WTC11 (cell line): Measurements from ENCODE around the gene PRKCB.

Source experiments
- ATF6 ChIP-seq: sonication (generic); formaldehyde crosslinking; IDR thresholded peaks from 2 replicates; pipeline ENCODE4 v1.8.1; 2023; ENCODE audit warnings: mild to moderate bottlenecking, missing genetic modification reagents
- CTCF ChIP-seq: fragments of 200-600 bp; IDR thresholded peaks from 2 replicates; pipeline ENCODE4 v1.8.0; 2022; ENCODE audit warnings: antibody characterized with exemption
- ESRRA ChIP-seq: sonication (generic); formaldehyde crosslinking; IDR thresholded peaks from 2 replicates; pipeline ENCODE4 v1.8.1; 2022; ENCODE audit warnings: mild to moderate bottlenecking, missing genetic modification reagents, borderline replicate concordance
- ETV6 ChIP-seq: sonication (generic); formaldehyde crosslinking; IDR thresholded peaks from 2 replicates; pipeline ENCODE4 v1.8.1; 2022; ENCODE audit warnings: mild to moderate bottlenecking, missing genetic modification reagents
- SP1 ChIP-seq: sonication (generic); formaldehyde crosslinking; conservative IDR thresholded peaks from 2 replicates; pipeline ENCODE4 v1.8.1; 2022; ENCODE audit warnings: missing genetic modification reagents
- ZNF232 ChIP-seq: sonication (generic); formaldehyde crosslinking; IDR thresholded peaks from 2 replicates; pipeline ENCODE4 v1.8.0; 2022; ENCODE audit warnings: mild to moderate bottlenecking, missing genetic modification reagents

DNA sequence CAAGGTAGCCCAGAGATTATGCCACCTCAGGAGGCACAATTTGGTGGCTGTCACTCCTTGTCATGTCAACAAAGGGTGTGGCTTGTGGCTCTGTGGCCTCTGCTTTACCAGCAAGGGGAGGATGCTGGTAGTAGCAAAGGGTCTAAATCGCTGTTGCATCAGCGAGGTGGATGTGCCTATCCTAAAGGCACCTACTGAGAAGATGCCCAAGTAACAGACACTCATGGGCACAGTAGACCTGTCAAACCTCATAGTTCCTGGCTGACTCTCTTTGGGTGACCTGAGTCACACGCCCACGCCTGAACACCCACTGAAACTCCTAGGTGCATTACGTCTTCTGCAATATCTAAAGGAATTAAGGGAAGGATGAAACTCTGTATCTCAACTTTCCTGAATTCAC is 139.5 kb downstream of the PRKCB start:
- TF ChIP-seq ESRRA (CRISPR knock-in tag) = no peak
- no peak for TF ChIP-seq ETV6 (CRISPR knock-in tag)
- no peak for TF ChIP-seq ZNF232 (CRISPR knock-in tag)
- no peak for TF ChIP-seq CTCF
- TF ChIP-seq SP1 (CRISPR knock-in tag) = no peak
- no peak for TF ChIP-seq ATF6 (CRISPR knock-in tag)
